HG02870 (cell line): ENCODE measurements around the gene IFT80.
A peak's percentile ranks its signal among the peaks of the same experiment; 100 is the strongest.

Source experiments
- ATAC-seq: cut with Tn5 transposase; IDR thresholded peaks from one replicate; pipeline ENCODE4 v1.9.1; 2021; ENCODE audit warnings: mild to moderate bottlenecking, moderate library complexity; ENCODE audit not compliant: unreplicated experiment

IFT80 gene

GRCh38 chr3:160401291-160402095 is 2.5 kb upstream of the IFT80 start:
- no peak for ATAC-seq

GRCh38 chr3:160400702-160401150 is 1.7 kb upstream of the IFT80 start:
- ATAC-seq = no peak

GRCh38 chr3:160400030-160400701 is 1.1 kb upstream of the IFT80 start:
- no peak for ATAC-seq

GRCh38 chr3:160398820-160399124 is 253 bp downstream of the IFT80 start:
- peak; percentile 6 for ATAC-seq

- ATAC-seq = no peak
These were observed 3.7 kb downstream of the IFT80 start for GRCh38 chr3:160395297-160395696.

GRCh38 chr3:160394009-160394392 is 5.0 kb downstream of the IFT80 start:
- ATAC-seq = no peak

- ATAC-seq = no peak
These were observed 5.5 kb downstream of the IFT80 start for GRCh38 chr3:160393346-160394008.

- no peak for ATAC-seq
These were observed 6.2 kb downstream of the IFT80 start for GRCh38 chr3:160392798-160393197.

GRCh38 chr3:160390565-160391138 is 8.4 kb downstream of the IFT80 start:
- peak; percentile 57 for ATAC-seq

GRCh38 chr3:160384639-160385318 is 14.2 kb downstream of the IFT80 start:
- no peak for ATAC-seq

GRCh38 chr3:160381470-160381869 is 17.6 kb downstream of the IFT80 start:
- ATAC-seq = no peak

- ATAC-seq = no peak
These were observed 19.3 kb downstream of the IFT80 start for GRCh38 chr3:160379628-160380214.

- no peak for ATAC-seq
These were observed 20.5 kb downstream of the IFT80 start for GRCh38 chr3:160378331-160379109.

GRCh38 chr3:160376681-160377080 is 22.3 kb downstream of the IFT80 start:
- ATAC-seq = no peak

GRCh38 chr3:160374925-160375324 is 24.1 kb downstream of the IFT80 start:
- no peak for ATAC-seq

- ATAC-seq = no peak
These were observed 24.6 kb downstream of the IFT80 start for GRCh38 chr3:160374472-160374871.

- no peak for ATAC-seq
These were observed 25.4 kb downstream of the IFT80 start for GRCh38 chr3:160373655-160374054.

GRCh38 chr3:160372780-160373179 is 26.2 kb downstream of the IFT80 start:
- no peak for ATAC-seq

GRCh38 chr3:160370987-160371857 is 27.8 kb downstream of the IFT80 start:
- no peak for ATAC-seq
